ENCODE measurements around the gene COX7B. TPM values are rescaled to one million over a fixed set of nuclear protein-coding genes. Genes with fewer than 3 reads are reported as not detected.

The COX7B gene
- total and polyA plus RNA-seq, 10 of the 15 experiments (the other 5 are each of a cell fraction or from before 2014, with no cell fraction given): 331 to 2,070 (median 987) TPM

DNA sequence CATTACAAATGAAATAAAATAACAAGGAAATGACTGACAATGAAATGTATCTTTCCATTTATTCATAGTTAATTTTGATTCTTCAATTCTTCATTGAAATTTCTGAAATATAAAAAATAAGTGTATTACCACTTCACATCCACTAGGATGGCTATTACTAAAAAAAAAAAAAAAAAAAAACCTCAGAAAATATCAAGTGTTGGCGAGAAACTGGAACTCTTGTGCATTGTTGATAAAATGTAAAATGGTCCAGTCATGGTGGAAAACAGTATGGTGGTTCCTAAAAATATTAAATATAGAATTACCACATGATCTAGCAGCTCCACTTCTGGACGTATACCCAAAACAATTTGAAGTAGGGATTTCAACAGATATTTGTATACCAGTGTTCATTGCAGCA, 47.3 kb downstream of the COX7B start:
- Histone ChIP-seq H3K36me3 (ENCODE audit: control insufficient read depth in 2 of 2, insufficient read depth in 2 of 2, low read length in 1 of 2) (no peaks in the 10 kb centered on the region), H4K20me1 (ENCODE audit: control insufficient read depth, insufficient read depth) (no peaks in the 10 kb centered on the region), H3K27me3 (replicated peaks in 1 of 2; ENCODE audit: control insufficient read depth in 2 of 2, insufficient read depth in 2 of 2, low read length in 1 of 2) (no peaks in the 10 kb centered on the region), H3K4me1 (ENCODE audit: control insufficient read depth, insufficient read depth, low read length) (no peaks in the 10 kb centered on the region; the same call in 1 of the 2 replicates), H3K4me2 (ENCODE audit: control insufficient read depth, insufficient read depth) (no peak overlapping the region), H2AFZ (ENCODE audit: control insufficient read depth, low read depth, low read length) (no peak overlapping the region), H3K79me2 (ENCODE audit: control insufficient read depth, insufficient read depth, low read length) (no peaks in the 10 kb centered on the region), H3K4me3 (no peak overlapping the region), H3K9me3 (replicated peaks; ENCODE audit: control insufficient read depth, insufficient read depth, low read length) (no peaks in the 10 kb centered on the region), H3K9ac (ENCODE audit: control insufficient read depth, insufficient read depth, low read length) (no peak overlapping the region), H3K27ac (ENCODE audit: control insufficient read depth, insufficient read depth) (no peak overlapping the region)
- DNase-seq (ENCODE audit: low read depth, low spot score) (no peak), FAIRE-seq (no peak), ATAC-seq (no peak)
- SMC1A ChIA-PET (ENCODE audit: uncharacterized antibody, unreplicated experiment): interaction anchor here (1.8 kb wide), 1 partner anchor 48 kb away, joined by 4 read pairs; no protein-coding TSS in a partner anchor
- RAD21 ChIA-PET (ENCODE audit: unreplicated experiment): no interaction called here
- 46% methylated on average over 2 of the region's 2 CpGs for WGBS (ENCODE audit: insufficient coverage, insufficient replicate concordance, low lambda C conversion rate, missing lambda C conversion rate)
- TF ChIP-seq RAD51 (IDR thresholded peaks at IDR 0.05) (no peak), TARDBP (IDR thresholded peaks at IDR 0.05; ENCODE audit: borderline replicate concordance) (no peak), NFXL1 (IDR thresholded peaks at IDR 0.05; ENCODE audit: borderline replicate concordance) (no peak)
- in situ Hi-C loops (cut with MboI) (no loop called here), intact Hi-C loops (cut with micrococcal nuclease; ENCODE audit: unreplicated experiment) (no loop called here)
- CTCF ChIA-PET: interaction anchor here (0.7 kb wide), 1 partner anchor 37 kb away, joined by 3 read pairs; no protein-coding TSS in a partner anchor
- POLR2A ChIA-PET: no interaction called here
- no TSS peak for BruUV-seq (replicated peaks)

GRCh38 chrX:77949840-77950239, 50.6 kb downstream of the COX7B start:
- FAIRE-seq: no peak
- in situ Hi-C loops (cut with MboI): no loop called here
- Histone ChIP-seq H3K9ac (ENCODE audit: control insufficient read depth, insufficient read depth, low read length) (no peak overlapping the region), H3K27ac (ENCODE audit: control insufficient read depth, insufficient read depth) (no peak overlapping the region), H3K27me3 (replicated peaks in 1 of 2; ENCODE audit: control insufficient read depth in 2 of 2, insufficient read depth in 2 of 2, low read length in 1 of 2) (no peaks in the 10 kb centered on the region), H3K9me3 (replicated peaks; ENCODE audit: control insufficient read depth, insufficient read depth, low read length) (no peaks in the 10 kb centered on the region), H3K4me3 (no peak overlapping the region), H2AFZ (ENCODE audit: control insufficient read depth, low read depth, low read length) (no peak overlapping the region), H4K20me1 (ENCODE audit: control insufficient read depth, insufficient read depth) (no peaks in the 10 kb centered on the region), H3K36me3 (ENCODE audit: control insufficient read depth in 2 of 2, insufficient read depth in 2 of 2, low read length in 1 of 2) (no peaks in the 10 kb centered on the region), H3K79me2 (ENCODE audit: control insufficient read depth, insufficient read depth, low read length) (no peaks in the 10 kb centered on the region), H3K4me2 (ENCODE audit: control insufficient read depth, insufficient read depth) (no peak overlapping the region), H3K4me1 (ENCODE audit: control insufficient read depth, insufficient read depth, low read length) (no peaks in the 10 kb centered on the region)
- ChIA-PET RAD21 (ENCODE audit: unreplicated experiment) (no interaction called here), CTCF (no interaction called here), SMC1A (ENCODE audit: uncharacterized antibody, unreplicated experiment) (no interaction called here), POLR2A (no interaction called here)
- no TSS peak for BruUV-seq (replicated peaks)
- intact Hi-C loops (cut with micrococcal nuclease; ENCODE audit: unreplicated experiment): no loop called here
- no peak for DNase-seq (ENCODE audit: low read depth, low spot score)
- 89% methylated on average over 2 of the region's 2 CpGs for WGBS (ENCODE audit: insufficient coverage, insufficient replicate concordance, low lambda C conversion rate, missing lambda C conversion rate)
- no peak for ATAC-seq
- TF ChIP-seq IKZF2 (IDR thresholded peaks at IDR 0.05): no peak
- TF ChIP-seq RUNX3 (IDR thresholded peaks at IDR 0.05; ENCODE audit: low read length): no peak
- TF ChIP-seq EZH2 (IDR thresholded peaks at IDR 0.05; ENCODE audit: borderline replicate concordance, control insufficient read depth, low read depth, low read length): no peak
- TF ChIP-seq, protein P1, sequence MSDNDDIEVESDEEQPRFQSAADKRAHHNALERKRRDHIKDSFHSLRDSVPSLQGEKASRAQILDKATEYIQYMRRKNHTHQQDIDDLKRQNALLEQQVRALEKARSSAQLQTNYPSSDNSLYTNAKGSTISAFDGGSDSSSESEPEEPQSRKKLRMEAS (IDR thresholded peaks at IDR 0.05; ENCODE audit: low read depth, low read length): no peak
- TF ChIP-seq TARDBP (IDR thresholded peaks at IDR 0.05; ENCODE audit: borderline replicate concordance): no peak
- TF ChIP-seq REST (IDR thresholded peaks at IDR 0.05; ENCODE audit: low read depth, low read length): no peak
- TF ChIP-seq NR2C1 (IDR thresholded peaks at IDR 0.05): no peak

Measured in GM12878 (cell line).